ENCODE measurements around the gene CCND2.

Gene CCND2

DNA sequence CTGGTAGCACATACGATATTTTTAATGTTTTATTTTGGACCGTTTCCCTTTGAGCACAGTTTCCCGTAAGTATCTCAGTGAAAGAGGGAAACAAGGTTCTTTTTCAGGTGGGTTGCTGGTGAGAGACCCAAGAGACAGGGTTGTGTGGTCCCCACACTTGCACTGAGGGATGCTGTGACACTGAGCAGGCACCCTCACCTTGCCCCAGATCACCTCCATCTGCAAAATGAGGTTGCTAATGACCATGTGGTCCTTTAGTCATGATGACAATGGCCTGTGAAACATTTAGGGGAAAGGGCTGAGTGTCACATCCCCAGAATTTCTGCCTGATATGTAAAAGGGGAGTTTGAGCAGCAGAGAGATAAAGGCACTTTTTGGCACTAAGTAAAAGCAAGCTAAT lies 4.3 kb downstream of the CCND2 start:
- DNase-seq, result no peak

DNA sequence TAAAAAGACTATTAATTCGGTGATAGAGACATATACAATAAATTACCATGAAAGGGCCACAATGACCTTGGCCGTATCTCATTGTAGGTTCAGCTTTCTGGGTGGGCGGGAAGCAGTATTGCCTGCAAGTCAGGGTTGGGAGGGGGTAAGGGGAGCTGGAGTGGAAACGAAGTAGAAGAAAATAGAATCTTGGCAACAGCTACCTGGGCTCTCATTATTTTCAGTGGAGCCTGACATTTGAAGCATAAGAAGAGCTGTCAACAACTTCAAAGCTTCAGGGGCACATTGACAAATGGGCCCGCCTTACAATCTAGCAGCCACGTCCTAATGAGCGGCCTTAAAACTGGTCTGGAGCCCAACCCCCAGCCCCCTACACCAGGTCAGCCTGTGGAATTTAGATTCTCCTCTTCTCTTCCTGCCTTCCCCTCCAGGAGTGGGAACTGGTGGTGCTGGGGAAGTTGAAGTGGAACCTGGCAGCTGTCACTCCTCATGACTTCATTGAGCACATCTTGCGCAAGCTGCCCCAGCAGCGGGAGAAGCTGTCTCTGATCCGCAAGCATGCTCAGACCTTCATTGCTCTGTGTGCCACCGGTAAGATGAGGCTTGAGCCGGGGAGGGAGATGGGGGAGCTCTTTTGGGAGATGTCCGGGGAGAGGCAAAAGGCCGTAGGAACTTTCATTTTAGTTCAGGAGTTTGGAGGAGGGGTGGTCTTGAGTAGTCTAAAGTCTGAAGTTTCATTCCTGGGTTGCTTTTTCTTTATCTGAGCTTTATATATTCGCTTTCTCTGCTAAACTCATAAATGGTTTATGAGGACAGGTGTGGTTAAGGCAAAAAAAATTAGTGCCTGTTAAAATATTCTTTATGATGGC lies 5.0 kb downstream of the CCND2 start:
- no peak for DNase-seq

GRCh38 chr12:4279198-4279690 lies 5.7 kb downstream of the CCND2 start:
- DNase-seq, result no peak

- DNase-seq, result no peak
These were observed 7.0 kb downstream of the CCND2 start for GRCh38 chr12:4280351-4281163.

DNA sequence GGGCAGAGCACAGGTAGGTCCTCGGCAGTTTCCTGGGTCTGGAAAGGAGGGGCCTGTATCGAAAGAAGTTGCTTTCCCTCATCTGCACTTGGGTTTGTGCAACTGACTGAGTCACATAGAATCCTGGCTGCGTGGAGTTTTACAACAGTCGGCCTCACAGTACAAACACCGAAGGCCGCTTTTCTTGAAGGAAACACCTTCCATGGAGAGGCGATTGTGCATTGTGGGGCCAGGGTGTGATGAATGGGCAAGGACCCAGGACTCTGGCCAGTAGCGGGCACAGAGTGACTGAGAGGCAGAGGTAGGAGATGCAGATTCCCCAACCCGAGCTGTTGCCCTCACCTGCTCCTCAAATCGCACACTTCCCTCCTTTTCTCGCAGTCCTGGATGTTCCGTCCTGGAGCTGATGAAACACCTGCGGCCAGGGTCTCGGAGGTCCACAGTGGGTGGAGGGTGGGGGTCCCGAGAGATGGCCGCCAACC lies 7.7 kb downstream of the CCND2 start:
- no peak for DNase-seq

GRCh38 chr12:4282103-4282891 lies 8.7 kb downstream of the CCND2 start:
- DNase-seq, result no peak

DNA sequence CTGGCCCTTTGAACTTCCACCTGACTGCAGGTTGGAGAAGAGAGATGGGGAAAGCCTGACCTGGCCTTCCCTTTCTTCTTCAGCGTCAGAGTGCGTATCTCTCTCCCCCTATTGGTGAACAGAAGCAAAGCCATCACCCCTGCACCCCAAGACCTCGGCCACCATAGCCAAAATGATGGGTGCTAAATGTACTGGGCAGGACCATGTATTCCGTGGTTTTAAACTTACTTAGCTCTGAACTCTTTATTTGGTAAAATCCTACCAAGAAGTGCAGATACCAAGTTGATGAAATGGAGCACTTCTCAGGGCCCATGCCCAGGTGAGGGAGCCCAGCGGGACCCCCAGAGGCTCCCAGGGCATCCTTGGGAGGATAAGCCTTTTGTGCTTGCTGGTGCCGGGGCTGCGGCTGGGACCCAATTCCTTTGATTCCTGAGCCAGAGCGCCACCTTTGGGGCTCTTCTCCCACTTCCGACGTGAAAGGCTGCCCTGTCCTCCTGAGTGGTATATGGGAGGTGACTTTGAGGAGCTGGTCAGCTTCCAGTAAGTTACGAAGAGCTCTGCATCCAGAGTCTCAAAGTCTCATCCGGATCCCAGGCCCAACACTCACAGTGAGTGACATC lies 9.4 kb downstream of the CCND2 start:
- DNase-seq, result no peak

DNA sequence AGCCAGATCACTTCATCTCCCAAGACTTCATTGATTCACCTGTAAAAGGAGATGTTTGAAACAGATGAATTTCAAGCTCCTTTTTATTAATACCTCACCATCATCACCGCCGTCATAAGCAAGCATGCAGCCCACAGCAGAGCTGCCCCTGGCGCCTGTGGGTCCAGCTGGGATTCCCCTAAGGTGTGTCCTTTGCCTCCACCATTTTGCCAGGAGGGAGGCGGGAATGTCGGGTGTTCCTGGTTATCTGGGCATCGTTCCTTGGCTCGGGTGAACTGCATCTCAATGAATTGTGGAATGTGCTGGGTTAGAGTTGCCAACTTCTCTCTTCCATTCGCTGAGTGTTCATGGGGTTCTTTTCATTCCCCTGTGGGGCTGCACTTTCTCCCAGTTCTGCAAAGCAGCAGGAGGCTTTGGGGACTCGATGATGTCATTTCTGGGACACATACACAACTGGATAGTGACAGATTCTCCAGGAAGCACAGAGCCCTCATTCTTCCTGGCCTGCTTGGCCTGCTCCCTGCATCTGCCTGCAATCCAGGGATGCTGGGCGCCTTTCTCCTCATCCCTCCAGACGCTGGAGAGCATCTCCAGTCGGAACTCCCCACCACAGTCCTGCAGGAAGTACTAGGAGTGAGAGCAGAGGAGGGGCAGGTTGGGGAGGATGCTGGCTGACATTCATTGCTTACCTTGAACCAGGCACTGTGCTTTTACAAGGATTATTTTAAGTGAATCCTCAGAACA lies 10.1 kb downstream of the CCND2 start:
- DNase-seq, result no peak

GRCh38 chr12:4284306-4284705 lies 10.7 kb downstream of the CCND2 start:
- no peak for DNase-seq

GRCh38 chr12:4285070-4285469 lies 11.5 kb downstream of the CCND2 start:
- no peak for DNase-seq

DNA sequence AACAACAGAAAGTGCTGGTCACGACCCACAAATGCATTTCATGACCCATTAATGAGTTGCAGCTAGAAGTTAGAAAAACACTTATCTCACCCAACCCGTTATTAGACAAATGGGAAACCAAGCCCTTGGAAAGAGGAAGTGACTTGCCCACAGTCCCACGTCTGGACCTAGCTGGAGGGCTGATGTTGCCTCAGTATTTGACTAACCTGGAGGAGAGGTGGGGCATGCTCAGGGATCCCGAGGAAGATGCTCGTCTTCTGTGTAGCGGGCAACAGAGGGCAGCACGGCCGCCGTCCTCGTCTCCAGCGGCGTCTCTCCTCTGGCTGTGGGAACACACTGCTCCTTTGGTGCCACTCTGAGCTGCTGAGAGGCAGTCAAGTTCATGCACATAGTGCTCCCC lies 12.7 kb downstream of the CCND2 start:
- no peak for DNase-seq

DNA sequence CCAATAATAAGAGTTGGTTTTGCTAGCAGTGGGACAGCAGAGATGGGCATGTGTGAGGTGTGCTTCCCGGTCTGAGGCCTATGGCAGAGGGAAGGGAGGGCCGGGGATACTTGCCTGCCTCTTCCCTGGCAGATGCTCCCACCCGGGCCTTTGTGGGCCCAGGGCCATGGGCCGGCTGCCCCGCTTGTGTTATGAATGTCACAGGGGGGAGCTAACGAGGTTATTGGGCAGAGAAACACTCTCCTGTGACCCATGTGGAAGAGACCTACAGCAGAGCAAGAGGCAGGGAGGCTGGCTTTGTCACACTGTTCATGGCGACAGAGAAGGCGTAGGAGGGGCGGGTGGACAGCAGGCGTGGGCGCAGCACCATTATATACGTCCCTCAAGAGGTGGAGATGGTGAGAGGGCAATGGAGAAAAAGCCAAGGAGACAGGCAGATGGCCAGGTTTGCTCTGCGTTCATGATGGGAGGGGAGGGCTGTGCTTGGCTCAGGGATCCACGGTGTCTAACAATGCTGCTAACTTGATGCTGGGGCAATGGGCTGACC lies 13.3 kb downstream of the CCND2 start:
- no peak for DNase-seq

DNA sequence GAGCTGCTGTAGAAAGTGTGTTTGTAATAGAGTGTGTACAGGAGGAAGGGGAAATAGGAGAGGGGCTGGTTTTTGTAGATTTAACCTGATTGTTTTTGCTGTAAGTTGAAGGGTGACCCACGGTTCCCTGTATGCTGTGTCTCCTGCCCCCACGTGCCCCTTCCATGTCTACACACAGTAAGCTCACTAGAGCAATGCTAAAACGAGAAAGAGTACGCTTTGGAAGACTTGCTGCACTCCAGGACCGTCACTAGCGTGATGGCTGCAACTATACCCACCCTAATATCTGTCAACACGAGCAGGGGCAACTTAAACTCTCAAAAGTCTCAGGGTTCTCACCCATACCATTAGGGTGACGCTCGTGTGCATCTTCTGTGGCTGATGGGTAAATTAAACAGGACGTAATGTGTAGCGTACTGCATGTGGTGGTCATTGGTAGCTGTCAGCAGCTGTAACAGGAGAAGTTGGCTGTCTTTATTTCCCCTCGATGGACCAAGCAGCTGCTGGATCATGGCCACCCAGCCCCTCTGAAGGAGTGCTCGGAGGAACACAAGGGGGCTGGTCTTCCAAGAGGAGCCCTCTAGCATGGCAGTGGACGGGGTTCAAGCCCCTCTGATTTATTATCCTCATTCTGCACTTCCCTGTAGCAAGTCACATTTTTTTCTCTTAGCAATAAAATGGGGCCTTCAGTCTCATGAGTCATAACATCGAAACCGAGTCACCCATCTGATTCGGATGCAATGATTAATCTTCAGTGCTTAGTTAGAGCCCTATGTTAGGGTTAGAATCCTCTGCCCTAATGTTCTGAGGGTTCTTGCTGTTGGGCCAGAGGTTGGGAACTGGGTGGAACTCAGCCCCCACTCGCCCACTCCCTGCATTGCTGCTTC lies 14.0 kb downstream of the CCND2 start:
- DNase-seq, result no peak

DNA sequence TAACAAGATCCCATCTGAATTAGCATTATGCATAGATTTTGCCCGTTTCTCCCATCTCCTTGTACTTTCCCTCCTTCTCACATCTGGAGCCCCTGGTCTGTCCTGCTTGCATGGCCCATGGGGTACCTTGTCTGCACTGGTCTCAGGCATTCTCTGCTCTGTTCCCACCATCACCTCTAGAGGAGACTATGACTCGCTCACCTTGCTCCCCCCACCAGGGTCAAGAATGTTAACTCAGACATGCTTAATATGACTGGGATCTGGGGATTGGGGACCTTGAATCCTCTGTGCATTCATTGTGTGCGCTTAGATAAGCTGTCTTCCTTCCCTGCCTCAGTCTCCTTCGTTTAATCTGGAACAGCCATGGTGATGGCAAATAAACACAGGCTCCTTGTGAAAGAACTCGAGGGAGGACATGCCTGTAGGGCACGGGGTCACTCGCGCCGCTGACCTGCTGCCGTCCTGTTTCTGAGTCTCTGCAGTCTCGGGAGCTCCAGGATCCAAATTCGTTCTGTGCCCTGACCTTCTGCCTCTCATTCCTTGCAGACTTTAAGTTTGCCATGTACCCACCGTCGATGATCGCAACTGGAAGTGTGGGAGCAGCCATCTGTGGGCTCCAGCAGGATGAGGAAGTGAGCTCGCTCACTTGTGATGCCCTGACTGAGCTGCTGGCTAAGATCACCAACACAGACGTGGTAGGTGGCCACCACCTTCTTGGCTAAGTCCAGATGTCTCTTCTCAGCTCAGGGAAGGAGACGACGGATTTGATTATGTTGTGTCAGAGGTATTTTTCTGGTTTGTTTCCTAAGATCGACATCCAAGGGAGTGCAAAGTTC lies 15.0 kb downstream of the CCND2 start:
- no peak for DNase-seq

DNA sequence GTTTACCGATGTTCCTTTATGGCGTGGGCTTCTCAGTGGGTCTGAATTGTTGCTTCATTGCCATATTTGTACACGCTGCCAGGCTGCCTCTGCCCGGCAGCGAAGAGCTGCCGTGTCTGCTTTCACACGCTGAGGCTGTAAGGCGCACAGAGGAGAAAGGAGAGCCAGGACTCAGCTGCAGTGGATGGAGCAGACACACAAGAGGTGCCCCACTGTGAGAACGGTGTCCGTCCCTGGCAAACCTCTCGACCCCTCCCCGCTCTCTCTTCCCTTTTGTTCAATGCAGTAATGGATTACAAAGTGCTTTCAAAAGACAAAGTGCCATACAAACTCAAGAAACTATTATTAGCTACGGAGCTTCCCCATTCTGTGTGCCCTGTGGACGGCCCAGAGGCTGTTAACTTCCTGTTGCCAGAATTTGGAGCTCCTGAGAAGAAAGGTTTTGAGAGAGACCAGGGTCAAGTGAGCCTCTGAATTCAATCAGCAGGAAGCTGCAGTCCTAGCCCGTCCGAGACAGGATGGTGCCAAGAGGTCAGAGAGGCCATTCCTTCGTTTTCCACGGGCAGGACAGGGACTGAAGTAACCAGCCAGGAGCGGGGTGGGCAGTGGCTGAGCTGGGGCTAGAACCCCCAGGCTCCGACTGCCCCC lies 15.8 kb downstream of the CCND2 start:
- DNase-seq, result no peak

- DNase-seq, result no peak
These were observed 16.6 kb downstream of the CCND2 start for GRCh38 chr12:4289998-4290790.

GRCh38 chr12:4292341-4293073 lies 18.9 kb downstream of the CCND2 start:
- DNase-seq, result no peak

Data from CD4-positive, alpha-beta T cell treated with Interleukin-6 for 4 hours (primary cell).